ENCODE measurements around the gene PNKP. TPM values are rescaled to one million over a fixed set of nuclear protein-coding genes. Genes with fewer than 3 reads are reported as not detected.

PNKP gene
- total RNA-seq, 1 experiment from 2014 or later, result 63.0 TPM

DNA sequence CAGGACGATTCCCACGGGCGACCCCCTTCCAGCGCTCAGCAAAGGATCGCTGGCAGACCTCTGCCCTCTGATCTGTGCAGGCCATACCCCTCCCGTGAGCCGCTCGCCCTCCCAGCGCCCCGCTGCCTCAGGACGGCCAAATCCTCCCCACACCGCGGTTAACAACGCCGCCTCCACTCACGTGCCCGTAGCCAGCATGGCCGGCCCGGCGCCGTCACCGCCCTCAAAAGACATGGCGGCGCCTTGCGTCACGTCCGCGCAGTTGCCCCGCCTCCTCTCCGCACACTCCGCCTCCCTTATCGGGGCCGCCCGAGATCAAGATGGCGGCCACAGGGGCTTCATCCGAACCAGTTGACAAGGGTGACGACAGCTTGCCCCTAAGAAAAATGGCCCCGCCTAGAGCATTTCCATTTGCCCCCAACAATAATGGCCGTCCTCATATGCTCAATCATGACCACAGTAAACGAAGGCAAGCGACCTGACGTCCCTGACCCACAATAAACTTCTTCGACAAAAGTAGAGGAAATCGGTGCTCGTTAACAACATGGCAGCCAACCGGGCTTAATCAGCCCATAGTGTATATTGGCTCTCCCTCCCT, 9.1 kb upstream of the PNKP start:
- DNase-seq (ENCODE audit: low spot score), result peak; percentile 99

DNA sequence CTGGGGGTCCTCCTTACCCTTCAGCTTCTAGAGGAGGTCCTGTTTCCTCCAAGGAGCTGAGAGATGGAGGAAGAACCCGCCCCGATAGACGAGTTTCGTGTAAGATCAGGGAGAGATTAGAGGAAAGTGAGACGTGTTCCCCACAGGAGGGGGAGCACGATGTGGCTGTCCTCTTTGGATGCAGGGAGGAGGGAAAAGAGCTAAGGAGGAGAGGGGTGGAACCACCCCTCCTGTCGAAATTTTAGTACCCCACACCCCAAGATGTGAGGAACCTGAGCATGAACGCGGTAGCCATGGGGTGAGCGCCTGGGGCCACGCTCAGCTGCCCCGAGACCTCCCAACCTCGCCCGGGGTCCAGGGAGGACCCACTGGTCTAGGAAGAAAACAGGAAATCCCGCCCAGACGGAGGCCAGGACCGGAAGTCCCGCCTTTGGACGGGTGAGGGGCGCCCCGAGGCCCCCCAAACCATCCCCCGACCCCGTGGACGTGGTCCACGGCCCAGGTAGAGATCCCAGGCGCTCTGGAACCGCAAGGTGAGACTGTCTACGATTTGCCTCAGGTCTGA, 8.6 kb upstream of the PNKP start:
- DNase-seq (ENCODE audit: low spot score), result no peak

DNA sequence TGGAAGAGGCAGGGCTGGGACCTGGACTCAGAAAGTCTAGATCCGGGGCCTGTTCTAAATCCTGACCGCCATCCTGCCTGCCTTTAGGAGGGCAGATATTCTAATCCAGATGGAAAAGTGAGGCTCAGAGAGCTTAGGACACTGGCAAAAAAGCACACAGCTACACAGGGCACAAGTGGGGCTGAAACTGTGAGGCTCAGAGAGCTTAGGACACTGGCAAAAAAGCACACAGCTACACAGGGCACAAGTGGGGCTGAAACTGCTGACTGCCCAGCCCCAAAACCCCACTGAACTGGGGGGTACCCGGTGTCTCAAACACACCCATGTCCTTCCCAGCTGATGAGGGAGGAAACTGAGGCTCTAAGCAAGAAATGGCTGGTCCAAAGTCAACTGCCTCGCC, 7.8 kb upstream of the PNKP start:
- no peak for DNase-seq (ENCODE audit: low spot score)

DNA sequence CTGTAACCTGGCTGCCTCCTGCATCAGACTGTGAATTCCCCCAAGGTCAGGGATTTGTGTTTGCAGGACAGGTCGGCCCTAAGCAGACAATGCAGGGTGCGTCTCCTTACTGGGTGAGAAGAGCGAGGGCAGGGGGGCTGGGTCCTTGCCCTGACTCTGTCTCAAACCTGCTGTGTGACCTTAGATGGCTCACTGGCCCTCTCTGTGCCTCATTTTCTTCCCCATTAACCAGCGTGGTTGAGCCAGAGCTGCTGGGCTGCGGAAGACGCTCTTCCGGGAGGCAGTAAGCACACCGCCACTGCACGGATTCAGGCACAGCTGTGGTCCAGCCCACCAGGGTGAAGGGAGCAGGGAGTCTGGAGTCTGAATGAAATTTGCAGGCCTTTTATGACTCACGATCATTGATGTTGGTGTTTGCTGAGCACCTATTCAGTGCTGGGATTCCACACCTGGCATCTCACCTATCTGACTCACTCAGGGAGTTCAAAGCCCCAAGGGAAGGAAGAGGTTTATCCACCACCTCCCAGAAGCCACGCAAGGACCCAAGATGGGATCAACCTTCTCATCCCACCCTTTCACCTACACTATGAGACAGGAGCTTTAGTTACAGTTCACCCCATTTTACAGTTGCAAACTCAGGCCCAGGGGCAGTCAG, 7.3 kb upstream of the PNKP start:
- DNase-seq (ENCODE audit: low spot score), result no peak

DNA sequence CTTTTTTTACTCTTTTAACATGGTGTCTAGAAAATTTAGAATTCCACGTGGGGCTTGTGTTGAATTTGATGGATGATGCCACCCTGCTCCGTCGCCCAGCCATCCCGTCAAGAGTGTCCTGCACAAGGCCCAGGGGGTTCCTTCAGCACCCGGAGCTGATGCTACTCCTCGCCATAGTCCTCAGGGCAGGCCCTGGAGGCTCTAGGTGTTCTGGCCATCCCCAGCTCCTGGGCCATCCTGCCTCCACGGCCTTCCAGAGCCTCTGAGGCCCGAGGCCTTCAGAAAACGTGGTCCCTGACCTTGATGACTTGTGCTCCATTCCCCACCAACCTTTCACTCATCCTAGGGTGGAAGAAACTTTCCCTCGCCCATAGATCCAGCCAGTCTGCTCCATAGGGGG, 6.5 kb upstream of the PNKP start:
- no peak for DNase-seq (ENCODE audit: low spot score)

DNA sequence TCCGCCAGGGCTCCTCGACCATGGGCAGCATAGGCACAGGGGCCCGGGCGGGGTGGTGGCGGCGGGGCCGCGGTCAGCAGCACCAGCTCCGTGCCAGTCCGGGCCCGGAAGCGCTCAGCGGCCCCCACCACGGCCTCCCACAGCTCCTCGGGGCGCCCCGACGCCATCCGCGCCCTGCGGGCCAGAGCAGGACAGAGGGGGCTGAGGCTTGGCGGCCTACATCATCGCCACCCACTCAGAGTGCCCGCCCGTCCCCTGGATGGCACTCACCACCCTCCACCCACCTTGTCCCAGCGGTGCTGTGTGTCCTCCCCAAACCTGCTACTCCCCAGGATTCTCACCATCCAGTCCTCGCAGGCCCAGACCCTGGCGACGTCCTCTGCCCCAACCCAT, 5.7 kb upstream of the PNKP start:
- DNase-seq (ENCODE audit: low spot score), result no peak

DNA sequence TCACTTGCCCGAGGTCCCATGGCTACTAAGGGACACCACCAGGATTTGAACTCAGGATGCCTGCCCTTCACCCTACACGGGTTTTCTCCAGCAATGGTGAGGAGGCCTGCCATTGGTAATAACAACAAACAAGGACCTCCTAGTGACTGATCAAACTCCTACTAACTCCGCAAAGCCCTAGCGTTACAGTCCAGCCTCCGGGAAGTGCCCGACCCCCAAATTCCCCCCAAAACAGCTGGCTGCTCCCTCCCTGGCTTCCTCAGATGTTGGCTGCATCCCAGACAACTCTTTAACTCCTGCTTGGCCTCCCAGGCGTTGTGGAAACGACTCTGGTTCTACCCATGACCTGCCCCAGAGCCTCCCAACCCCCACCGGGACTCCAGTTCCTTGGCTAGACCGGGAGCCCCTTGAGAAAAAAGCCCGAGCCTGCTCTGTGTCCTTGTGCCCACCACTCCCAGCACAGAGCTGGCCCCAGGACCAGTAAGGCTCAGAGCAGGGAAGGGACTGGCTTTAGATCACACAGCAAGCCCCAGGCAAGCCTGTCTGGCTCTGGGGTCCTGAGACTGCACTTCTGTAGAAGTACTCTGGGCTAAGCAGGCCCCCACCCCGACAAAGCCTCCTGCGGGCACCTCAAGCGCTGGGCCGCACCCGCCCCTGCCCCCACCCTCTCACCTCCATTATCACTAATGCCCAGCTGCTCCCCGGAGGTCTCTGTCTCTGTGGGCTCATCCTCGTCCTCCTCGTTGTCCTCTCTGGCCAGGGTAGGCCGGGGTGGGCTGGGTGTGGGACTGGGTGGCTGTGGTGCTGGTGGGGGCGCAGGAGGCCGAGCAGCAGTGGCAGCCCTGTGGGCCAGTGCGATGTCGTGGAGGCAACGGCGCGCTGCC, 5.1 kb upstream of the PNKP start:
- DNase-seq (ENCODE audit: low spot score), result no peak

DNA sequence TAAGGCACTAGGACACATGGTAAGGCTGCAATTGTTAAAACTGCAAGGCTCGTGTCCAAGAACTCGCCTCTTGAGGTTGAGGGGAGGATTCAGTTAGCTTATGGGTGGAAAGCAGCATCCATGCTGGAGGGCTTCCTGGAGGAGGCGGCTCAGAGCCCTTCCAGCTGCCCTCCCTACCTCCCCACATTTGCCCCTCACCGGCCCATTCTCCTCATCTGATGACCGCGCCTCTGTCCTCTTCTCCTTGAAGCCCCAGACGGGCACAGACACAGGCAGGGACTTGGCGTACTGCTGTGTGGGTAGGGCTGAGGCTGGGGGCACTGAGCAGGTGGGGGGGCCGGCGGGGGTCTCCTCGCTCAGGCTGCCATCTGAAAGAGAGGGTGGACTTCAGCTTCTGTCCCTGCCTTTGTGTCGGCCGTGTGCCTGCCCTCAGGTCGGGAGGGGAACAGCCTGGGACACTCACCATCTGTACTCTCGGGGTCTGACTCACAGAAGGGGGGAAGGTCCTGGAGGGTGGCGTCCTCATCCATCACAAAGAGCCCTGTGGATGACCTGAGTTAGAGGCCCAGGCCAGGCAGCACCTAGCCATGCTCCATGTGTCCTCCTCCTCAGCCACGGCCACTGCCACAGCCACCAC, 4.1 kb upstream of the PNKP start:
- no peak for DNase-seq (ENCODE audit: low spot score)

DNA sequence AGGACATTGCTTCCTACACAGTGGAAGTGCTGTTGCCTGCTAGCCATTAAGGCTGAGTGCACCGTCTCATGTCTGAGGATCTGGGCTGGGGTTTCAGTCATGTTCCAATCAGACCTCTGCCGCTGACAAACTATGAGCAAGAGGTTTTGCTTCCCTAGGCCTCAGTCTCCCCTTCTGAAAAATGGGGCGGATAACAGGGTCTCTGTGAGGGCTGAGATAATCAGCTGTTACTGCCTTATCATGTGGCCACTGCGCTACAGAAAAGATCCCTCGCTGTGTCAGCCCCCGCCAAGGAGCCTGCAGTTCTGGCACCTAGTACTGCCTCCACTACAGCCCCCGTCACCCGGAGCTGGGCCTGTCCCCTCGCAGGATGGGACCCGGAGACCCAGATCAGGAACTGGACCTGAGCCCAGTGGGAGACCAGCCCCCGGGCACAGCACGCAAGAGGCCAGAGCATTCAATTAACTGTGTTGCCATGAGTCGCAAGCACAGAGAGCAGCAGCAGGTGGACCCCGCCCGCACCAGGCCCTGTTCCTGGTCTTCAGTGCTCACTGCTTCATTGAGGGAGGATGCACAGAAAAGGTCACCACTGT, 3.0 kb upstream of the PNKP start:
- no peak for DNase-seq (ENCODE audit: low spot score)

DNA sequence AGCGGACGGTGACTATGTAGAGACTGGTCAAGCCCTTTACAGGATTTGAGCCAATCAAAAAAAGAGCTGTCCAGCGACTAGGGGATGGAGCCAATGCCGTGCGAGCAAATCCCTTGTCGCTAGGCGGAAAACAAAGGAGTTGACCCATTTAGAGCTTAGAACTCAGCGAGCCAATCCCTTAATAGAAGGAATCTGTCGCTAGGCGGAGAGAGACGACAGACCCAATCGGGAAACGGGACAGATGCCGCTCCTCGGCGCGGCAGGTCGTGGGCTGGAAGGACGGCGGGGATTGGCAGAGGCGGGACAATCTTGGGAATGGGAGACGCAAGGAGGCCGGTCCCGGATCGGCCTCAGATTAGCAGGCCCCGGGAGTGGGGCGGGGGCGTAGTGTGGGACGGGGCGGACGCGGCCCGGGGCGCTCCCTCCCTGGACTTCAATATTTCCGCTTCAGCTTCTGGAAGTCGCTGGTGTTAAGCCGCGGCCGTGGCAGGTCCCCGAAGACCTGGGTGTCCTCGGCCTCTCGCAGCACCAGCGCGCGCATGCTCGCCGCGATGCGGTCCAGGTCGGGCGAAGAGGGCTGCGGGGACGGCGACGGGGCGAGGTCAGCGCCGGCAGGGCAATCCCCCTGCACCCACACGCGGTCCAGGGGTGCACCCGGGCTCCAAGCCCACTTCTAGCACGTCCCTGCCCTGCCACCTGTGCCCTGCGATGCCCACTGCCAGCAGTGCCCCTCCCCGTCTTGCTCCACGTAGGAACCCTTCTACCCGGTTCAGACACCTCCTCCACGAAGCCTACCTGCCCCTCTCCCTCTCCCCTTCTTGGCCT, 2.3 kb upstream of the PNKP start:
- DNase-seq (ENCODE audit: low spot score), result peak; percentile 100

DNA sequence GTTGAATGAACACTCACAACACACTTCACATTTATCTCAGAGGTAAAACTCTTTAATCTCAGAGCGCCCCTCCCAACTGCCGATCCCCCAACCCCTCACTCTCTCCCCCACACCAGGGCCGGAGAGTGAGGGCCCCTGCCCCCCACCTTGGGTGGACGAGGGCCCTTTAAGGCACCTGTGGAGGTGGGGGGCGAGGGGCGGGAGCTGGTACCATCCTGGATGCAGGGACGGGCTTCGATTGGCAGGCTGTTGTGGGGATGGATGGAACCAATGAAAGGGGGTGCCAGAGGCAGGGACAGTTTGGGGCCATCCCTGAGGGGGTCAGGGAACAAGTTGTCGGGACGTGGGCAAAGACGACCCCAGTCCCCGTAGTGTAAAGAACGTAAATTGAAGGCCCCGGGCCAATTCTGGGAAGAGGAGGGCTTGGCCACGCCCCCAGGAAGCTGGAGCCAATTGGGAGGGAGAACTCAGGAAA, 1.7 kb upstream of the PNKP start:
- no peak for DNase-seq (ENCODE audit: low spot score)

DNA sequence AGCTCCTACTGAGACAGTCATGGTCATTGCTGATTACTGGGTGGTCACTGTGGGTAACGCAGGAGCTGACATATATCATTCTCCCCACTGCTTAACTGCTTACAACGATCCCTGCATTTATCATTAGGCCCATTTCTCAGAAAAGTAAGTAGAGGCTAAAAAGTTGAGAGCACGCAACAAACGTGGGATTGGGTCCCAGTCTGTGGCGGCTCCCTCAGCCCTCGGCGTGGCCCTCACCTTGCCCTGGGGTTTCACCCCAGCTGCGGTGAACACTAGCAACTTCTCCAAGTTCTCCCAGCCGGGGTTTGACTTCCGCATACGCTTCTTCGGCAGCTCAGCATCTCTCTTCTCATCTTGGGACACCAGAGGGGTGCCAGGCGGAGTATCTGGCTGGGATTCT, 2.5 kb downstream of the PNKP start:
- DNase-seq (ENCODE audit: low spot score), result no peak

DNA sequence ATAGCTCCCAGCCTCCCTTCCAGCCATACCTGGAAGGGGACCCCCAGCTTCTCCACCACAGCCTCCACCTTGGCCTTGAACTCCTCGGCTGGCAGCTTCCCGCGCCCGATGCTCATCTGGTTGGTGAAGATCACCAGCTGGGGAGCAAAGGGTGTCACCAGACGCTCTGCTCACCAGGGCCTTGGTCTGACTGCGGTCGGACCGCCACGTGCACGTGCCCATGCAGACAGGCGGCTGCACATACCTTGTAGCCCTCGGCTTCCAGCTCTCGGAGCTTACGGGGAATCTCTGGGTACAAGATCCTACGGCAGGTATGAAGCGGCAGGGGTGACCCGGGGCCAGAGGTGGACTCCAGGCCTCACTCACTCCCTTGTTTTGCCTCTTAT, 3.4 kb downstream of the PNKP start:
- DNase-seq (ENCODE audit: low spot score), result no peak

DNA sequence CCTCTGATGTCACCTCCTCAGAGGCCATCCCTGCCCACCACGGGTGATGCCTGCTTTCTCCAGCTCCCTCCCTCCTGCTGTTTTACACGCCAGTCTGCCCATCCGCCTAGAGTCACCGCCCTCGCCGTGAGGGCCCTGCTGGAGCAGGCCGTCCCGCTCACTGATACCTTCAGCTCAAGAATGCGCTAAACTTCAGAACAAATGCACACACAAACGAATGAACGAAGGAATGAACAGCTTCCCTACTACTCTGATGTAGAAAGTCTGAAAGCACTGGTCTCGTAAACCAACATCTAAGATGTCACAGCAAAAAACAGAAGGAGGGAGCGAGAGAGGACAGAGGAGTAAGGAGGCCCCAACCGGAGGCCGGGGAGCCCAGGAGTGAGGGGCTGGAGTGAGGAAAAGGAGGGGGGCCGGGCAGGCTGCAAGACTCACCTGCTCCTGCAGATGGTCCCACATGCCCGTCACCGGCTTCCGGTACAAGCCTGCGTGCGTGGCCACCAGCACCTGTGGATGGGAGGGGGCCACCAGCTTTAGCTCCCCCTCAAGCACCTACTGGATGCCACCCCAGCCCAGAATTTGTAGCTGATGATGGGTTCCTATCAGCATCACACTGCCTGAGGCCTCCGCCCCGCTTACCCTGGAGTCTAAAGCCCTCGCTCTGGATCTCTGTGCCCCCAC, 4.0 kb downstream of the PNKP start:
- no peak for DNase-seq (ENCODE audit: low spot score)

DNA sequence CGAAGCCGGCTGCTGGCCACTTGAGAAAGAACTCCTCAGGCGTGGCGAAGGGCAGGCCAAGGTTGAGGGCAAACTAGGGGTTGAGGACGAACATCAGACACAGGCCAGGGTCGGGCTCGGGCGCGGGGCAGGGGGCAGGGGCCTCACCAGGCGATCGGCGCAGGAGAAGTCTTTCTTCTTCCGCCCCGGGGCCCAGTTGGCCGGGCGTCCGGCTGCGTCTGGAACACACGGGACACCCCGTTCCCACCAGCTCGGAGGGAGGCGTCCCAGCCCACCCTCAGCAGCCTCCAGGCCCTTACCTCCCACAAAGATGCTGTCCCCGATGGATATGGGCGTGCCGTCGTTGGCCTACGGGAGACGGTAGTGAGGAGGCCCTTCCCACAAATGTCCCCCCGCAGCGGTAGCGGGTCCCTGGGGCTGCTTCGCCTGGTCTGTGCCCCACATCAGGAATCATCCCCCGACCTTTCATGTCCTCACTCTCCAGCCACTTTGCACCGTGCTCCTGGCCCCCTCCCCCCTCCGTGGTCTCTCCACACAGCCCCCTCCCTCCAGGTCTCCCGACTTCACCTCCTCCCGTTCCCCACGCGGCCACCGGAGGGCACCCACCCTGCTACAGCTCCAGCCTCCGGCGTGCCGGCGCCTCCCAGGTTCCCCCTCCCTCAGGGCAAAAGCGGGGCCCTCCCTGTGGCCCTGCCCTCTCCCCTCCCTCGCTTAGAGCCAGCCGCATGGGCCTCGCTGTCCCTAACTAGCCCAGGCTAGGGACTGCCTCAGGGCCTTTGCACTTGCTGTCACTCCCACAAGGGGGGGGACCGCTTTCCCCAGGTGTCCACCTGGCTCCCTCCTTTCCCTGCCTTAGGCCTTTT, 4.8 kb downstream of the PNKP start:
- DNase-seq (ENCODE audit: low spot score), result no peak

DNA sequence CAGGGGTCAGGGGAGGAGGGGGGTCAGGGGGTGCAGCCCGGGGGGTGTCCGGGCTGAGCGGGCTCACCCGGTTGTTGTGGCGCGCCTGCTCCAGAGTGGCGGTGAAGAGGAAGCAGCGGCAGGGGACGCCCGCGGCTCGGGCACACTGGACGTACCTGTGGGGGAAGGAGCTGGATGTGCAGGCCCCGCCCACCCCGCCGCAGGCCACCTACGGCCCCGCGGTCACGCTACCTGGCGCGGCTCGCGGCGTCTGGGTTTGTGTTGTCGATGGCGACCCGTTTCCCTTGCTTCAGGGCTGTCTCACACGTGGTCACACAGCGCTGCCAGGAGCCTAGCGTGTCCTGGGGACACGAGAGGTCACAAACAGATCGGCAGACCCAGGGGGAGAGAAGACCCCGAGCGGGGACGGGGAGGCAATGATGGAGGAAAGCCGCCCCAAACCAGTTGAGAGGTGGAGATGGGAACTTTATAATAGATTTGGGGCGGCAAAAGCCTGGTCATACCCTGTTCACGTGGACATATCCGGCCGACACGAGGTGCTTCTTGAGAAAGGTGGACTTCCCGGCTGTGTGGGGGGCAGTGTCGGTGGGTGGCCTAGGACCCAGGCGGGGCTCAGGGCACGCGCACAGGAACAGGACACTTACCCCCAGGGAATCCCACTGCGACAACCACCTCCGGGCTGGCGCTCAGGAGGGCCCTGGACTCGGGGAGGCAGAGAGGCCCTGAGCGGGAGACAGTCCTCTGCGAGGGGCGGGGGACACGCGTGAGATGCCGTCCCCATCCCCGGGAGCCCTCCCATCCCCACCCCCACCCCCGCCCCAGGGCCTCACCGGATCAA, 5.6 kb downstream of the PNKP start:
- no peak for DNase-seq (ENCODE audit: low spot score)

DNA sequence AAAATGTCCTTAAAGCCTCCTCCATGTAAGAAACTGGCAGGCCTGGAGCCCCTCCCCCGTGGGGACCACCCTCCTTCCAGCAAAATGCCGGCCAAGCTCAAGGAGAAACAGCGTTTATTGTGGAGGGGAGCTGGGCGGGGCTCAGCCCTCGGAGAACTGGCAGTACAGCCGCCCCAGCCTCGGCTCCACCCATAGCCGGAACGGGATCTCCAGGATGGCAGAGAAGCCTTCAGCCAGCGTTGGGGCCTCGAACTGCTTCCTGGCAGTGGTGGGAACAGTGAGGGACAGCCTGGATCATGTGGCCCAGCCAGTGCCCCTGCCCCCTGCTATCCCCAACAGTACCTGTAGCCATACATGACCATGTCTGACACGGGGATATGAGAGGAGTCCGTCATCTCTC, 6.3 kb downstream of the PNKP start:
- peak; percentile 53 for DNase-seq (ENCODE audit: low spot score)
